B cell (primary cell): ENCODE data around the gene CDKN1C. TPM values are rescaled to one million over a fixed set of nuclear protein-coding genes. Genes with fewer than 3 reads are reported as not detected.
A peak's percentile ranks its signal among the peaks of the same experiment; 100 is the strongest.

Experiments used
- ATAC-seq: fragments of 200-7000 bp; cut with Tn5 transposase; one replicate; pipeline ENCODE4 v1.10.0; 2021; ENCODE audit warnings: low read depth, mild to moderate bottlenecking, moderate number of reproducible peaks, moderate library complexity
- CTCF ChIA-PET: fragments of 350-600 bp; sonication (Branson Sonifier 250); formaldehyde crosslinking; loops from one replicate; lab custom pipeline; 2021; ENCODE audit warnings: antibody characterized with exemption, inconsistent platforms; lab: Charles Lee
- POLR2A ChIA-PET: fragments of 350-600 bp; sonication (Branson Sonifier 250); formaldehyde crosslinking; loops from one replicate; lab custom pipeline; 2021; ENCODE audit warnings: antibody characterized with exemption; lab: Charles Lee
- DNase-seq: peaks from one replicate; pipeline ENCODE4 v3.0.0; 2013
- H2AFZ ChIP-seq: 2 replicates; pipeline ENCODE4 v1.6.1; 2012; ENCODE audit warnings: mild to moderate bottlenecking, low read depth, low read length; ENCODE audit not compliant: insufficient read depth, poor library complexity, severe bottlenecking
- H3K27ac ChIP-seq, 2 donors: 1 replicate in 1 of 2; 2 replicates in 1 of 2; pipeline ENCODE4 v1.5.1; 2012 to 2013; ENCODE audit warnings: low read length in 2 of 2, mild to moderate bottlenecking in 2 of 2, moderate library complexity in 1 of 2
- H3K27me3 ChIP-seq, 4 experiments: fragments of 200-600 bp in 1 of 4; sonication (generic) in 1 of 4; replicated peaks in 1 of 4; 1 replicate in 2 of 4; 2 replicates in 2 of 4; pipeline versions ENCODE4 v1.6.1 to v1.7.0; 2013 to 2016; ENCODE audit warnings: low read length in 3 of 4, mild to moderate bottlenecking in 2 of 4, mixed read lengths in 1 of 4, moderate library complexity in 1 of 4; ENCODE audit not compliant: insufficient read depth in 4 of 4, control insufficient read depth in 3 of 4; ENCODE audit errors: control extremely low read depth in 1 of 4
- H3K36me3 ChIP-seq, 2 experiments: replicated peaks in 1 of 2; 1 replicate in 1 of 2; 2 replicates in 1 of 2; pipeline versions ENCODE4 v1.6.1 to v1.7.1; 2013; ENCODE audit warnings: low read length in 1 of 2; ENCODE audit not compliant: insufficient read depth in 2 of 2, control insufficient read depth in 1 of 2; ENCODE audit errors: control extremely low read depth in 1 of 2, extremely low read depth in 1 of 2
- H3K4me1 ChIP-seq, 2 donors: fragments of 200-600 bp in 1 of 2; sonication (generic) in 1 of 2; 1 replicate in 1 of 2; 2 replicates in 1 of 2; pipeline versions ENCODE4 v1.5.1 to v1.6.1; 2013 to 2017; ENCODE audit warnings: low read length in 2 of 2; ENCODE audit not compliant: control insufficient read depth in 2 of 2, insufficient read depth in 2 of 2
- H3K4me2 ChIP-seq: replicated peaks from 2 replicates; pipeline ENCODE3; 2012; ENCODE audit warnings: mild to moderate bottlenecking, low read depth, low read length; ENCODE audit not compliant: poor library complexity, severe bottlenecking
- H3K4me3 ChIP-seq, 5 experiments: fragments of 200-600 bp in 1 of 5; sonication (generic) in 1 of 5; 1 replicate in 3 of 5; 2 replicates in 2 of 5; pipeline versions ENCODE4 v1.5.1 to v1.7.0; 2011 to 2016; ENCODE audit warnings: low read length in 4 of 5, mild to moderate bottlenecking in 4 of 5, low read depth in 2 of 5, control low read depth in 1 of 5, moderate library complexity in 1 of 5; ENCODE audit not compliant: insufficient read depth in 1 of 5; ENCODE audit errors: control extremely low read depth in 1 of 5, extremely low read depth in 1 of 5
- H3K79me2 ChIP-seq: fragments of 200-600 bp; sonication (generic); one replicate; pipeline ENCODE4 v1.6.0; 2016; ENCODE audit warnings: low read length; ENCODE audit not compliant: control insufficient read depth, insufficient read depth
- H3K9ac ChIP-seq: fragments of 200-600 bp; sonication (generic); 2 replicates; pipeline ENCODE4 v1.6.1; 2017; ENCODE audit warnings: mild to moderate bottlenecking, low read length, moderate library complexity
- H3K9me3 ChIP-seq, 3 donors: one replicate each; pipeline versions ENCODE4 v1.6.1 to v1.7.1; 2013; ENCODE audit warnings: low read length in 2 of 3; ENCODE audit not compliant: control insufficient read depth in 2 of 3, insufficient read depth in 1 of 3; ENCODE audit errors: control extremely low read depth in 1 of 3
- H4K20me1 ChIP-seq: 2 replicates; pipeline ENCODE4 v1.6.0; 2012; ENCODE audit warnings: mild to moderate bottlenecking, low read length; ENCODE audit not compliant: insufficient read depth, control insufficient read depth, poor library complexity, severe bottlenecking
- H3K27ac Mint-ChIP-seq: one replicate; pipeline ENCODE4 v1.8.0; 2021; ENCODE audit warnings: mixed read lengths
- H3K27me3 Mint-ChIP-seq: one replicate; pipeline ENCODE4 v1.8.0; 2021; ENCODE audit warnings: mixed read lengths
- H3K4me1 Mint-ChIP-seq: one replicate; pipeline ENCODE4 v1.8.0; 2021; ENCODE audit warnings: mixed read lengths
- H3K4me3 Mint-ChIP-seq: one replicate; pipeline ENCODE4 v1.8.0; 2021; ENCODE audit warnings: mixed read lengths
- H3K9me3 Mint-ChIP-seq: one replicate; pipeline ENCODE4 v1.8.0; 2022; ENCODE audit warnings: mixed read lengths; ENCODE audit not compliant: insufficient read depth
- CTCF ChIP-seq: fragments of 200-600 bp; IDR thresholded peaks from one replicate; pipeline ENCODE4 v1.8.0; 2022; ENCODE audit warnings: antibody characterized with exemption, mild to moderate bottlenecking
- EZH2 ChIP-seq: IDR thresholded peaks from 2 replicates; pipeline ENCODE4 v1.6.1; 2012; ENCODE audit warnings: borderline replicate concordance, low read depth, mild to moderate bottlenecking, moderate library complexity, low read length; ENCODE audit not compliant: insufficient read depth, poor library complexity, severe bottlenecking
- WGBS: methylation state at CpG from one replicate; pipeline ENCODE4 v1.1.5; 2013; ENCODE audit warnings: missing lambda C conversion rate; ENCODE audit not compliant: insufficient coverage; 5-methylcytosine and 5-hydroxymethylcytosine counted together
- intact Hi-C: fragments of 100-400 bp; cut with micrococcal nuclease; formaldehyde crosslinking; loops from one replicate; pipeline ENCODE4 v1.10.0; 2022
- polyA plus RNA-seq: library from polyadenylated mRNA; depleted of rRNA; stranded (reverse); fragments of >200 nt; gene quantifications from 2 replicates; pipeline ENCODE4 v1.2.3, GENCODE V29; 2012
- total RNA-seq, 2 donors: library from RNA; stranded (reverse); fragments of 120-200 nt in 1 of 2; gene quantifications; 1 replicate in 1 of 2; 2 replicates in 1 of 2; pipeline versions ENCODE4 v1.2.3 to v1.2.4, GENCODE V29; 2013 to 2022

CDKN1C gene
- total and polyA plus RNA-seq, 2 donors (not counting 1 experiment from before 2014, with no cell fraction given): 0.58 to 8.0 TPM

- Histone ChIP-seq H2AFZ (peak overlapping the region; percentile 85), H3K9me3 (peaks cover 0 to 9% (median 0%) of the 10 kb centered on the region in 3 donors), H3K79me2 (no peaks in the 10 kb centered on the region), H3K27me3 (no peaks in the 10 kb centered on the region), H4K20me1 (no peaks in the 10 kb centered on the region), H3K4me1 (peaks cover 9 to 26% of the 10 kb centered on the region in 2 donors), H3K36me3 (no peaks in the 10 kb centered on the region), H3K9ac (peak overlapping the region; percentile 82), H3K4me2 (peak overlapping the region; percentile 100), H3K4me3 (peak overlapping the region; percentile 36 to 87 (median 66)), H3K27ac (no peak overlapping the region)
- Mint-ChIP-seq H3K4me1 (peaks cover 20% of the 10 kb centered on the region), H3K9me3 (no peaks in the 10 kb centered on the region), H3K27me3 (peaks cover 5% of the 10 kb centered on the region), H3K27ac (peak overlapping the region; percentile 78), H3K4me3 (peak overlapping the region; percentile 85)
- TF ChIP-seq EZH2: no peak
- TF ChIP-seq CTCF: no peak
- CTCF ChIA-PET: interaction anchor here (0.9 to 4.9 kb wide), 5 partner anchors 10 to 597 kb away, joined by 3 to 36 read pairs (median 4); no protein-coding TSS in a partner anchor
- POLR2A ChIA-PET: interaction anchor here (0.6 to 0.7 kb wide), 4 partner anchors 10 to 1050 kb away, joined by 3 to 6 read pairs (median 5); no protein-coding TSS in a partner anchor
- 5% methylated on average over 53 of the region's 58 CpGs for WGBS
- DNase-seq: peak; percentile 88
- intact Hi-C loops: loop anchor here (1.0 to 10.0 kb wide), 3 partner anchors 14 to 153 kb away; partner anchors contain the start of genes CARS1 and NAP1L4
- ATAC-seq: peak; percentile 97
Measured at GRCh38 chr11:2901854-2902783, 16.5 kb upstream of the CDKN1C start.
